Bronchial epithelial cell (primary cell): ENCODE results near the gene ARAP2. TPM values are rescaled to one million over a fixed set of nuclear protein-coding genes. Genes with fewer than 3 reads are reported as not detected.
A peak's percentile ranks its signal among the peaks of the same experiment; 100 is the strongest.

Source experiments
- DNase-seq: peaks from one replicate; pipeline ENCODE4 v3.0.0-alpha.2; 2010; ENCODE audit warnings: low read depth
- FAIRE-seq: peaks from 2 replicates; lab custom pipeline; 2011; peaks lifted over from hg19 to GRCh38; lab: Jason Lieb, UNC
- H3K27me3 ChIP-seq: 2 replicates; pipeline ENCODE4 v1.5.1; 2011; ENCODE audit warnings: low read length; ENCODE audit not compliant: control insufficient read depth, insufficient read depth
- H3K36me3 ChIP-seq: 2 replicates; pipeline ENCODE4 v1.5.1; 2011; ENCODE audit warnings: low read length; ENCODE audit not compliant: control insufficient read depth, insufficient read depth
- H3K4me3 ChIP-seq: 2 replicates; pipeline ENCODE4 v1.5.1; 2011; ENCODE audit warnings: mild to moderate bottlenecking, low read depth, low read length, control low read depth
- CTCF ChIP-seq: IDR thresholded peaks from 2 replicates; pipeline ENCODE4 v1.5.1; 2011; ENCODE audit warnings: mild to moderate bottlenecking, moderate library complexity, low read length, control low read depth, inconsistent platforms; ENCODE audit not compliant: insufficient read depth, severe bottlenecking
- total RNA-seq: library from RNA; depleted of rRNA; stranded (reverse); fragments of >200 nt; gene quantifications from 2 replicates; pipeline ENCODE4 v1.2.1, GENCODE V29; 2014

The ARAP2 gene
- total RNA-seq, 1 donor from 2014 or later: 46.3 TPM

GRCh38 chr4:36026348-36026880 lies 217.9 kb downstream of the ARAP2 start:
- DNase-seq (no peak), FAIRE-seq (no peak)
- Histone ChIP-seq H3K27me3 (no peaks in the 10 kb centered on the region), H3K36me3 (no peaks in the 10 kb centered on the region), H3K4me3 (no peak overlapping the region)
- TF ChIP-seq CTCF: no peak

GRCh38 chr4:36024901-36025660 lies 219.2 kb downstream of the ARAP2 start:
- peak; percentile 91 for DNase-seq
- Histone ChIP-seq H3K36me3 (no peaks in the 10 kb centered on the region), H3K27me3 (no peaks in the 10 kb centered on the region), H3K4me3 (no peak overlapping the region)
- no peak for FAIRE-seq
- TF ChIP-seq CTCF: no peak

- FAIRE-seq (no peak), DNase-seq (peak; percentile 66)
- Histone ChIP-seq H3K4me3 (no peak overlapping the region), H3K27me3 (no peaks in the 10 kb centered on the region), H3K36me3 (no peaks in the 10 kb centered on the region)
- TF ChIP-seq CTCF: no peak
Observed at GRCh38 chr4:36020351-36020750, 224.0 kb downstream of the ARAP2 start.

Other genes with a start within 250 kb of the ARAP2 start
- gene DTHD1, start 37.1 kb upstream of the ARAP2 start, total RNA-seq: under 0.01 TPM in 2 replicates